ENCODE measurements around the gene VEPH1.
A peak's percentile ranks its signal among the peaks of the same experiment; 100 is the strongest.

- TF ChIP-seq POLR2A (IDR thresholded peaks at IDR 0.05) (peak in 1 of 2 donors; percentile 4), CTCF (IDR thresholded peaks at IDR 0.05) (no peak)
Observed at GRCh38 chr3:157543501-157544035, 40.4 kb upstream of the VEPH1 start.
